NCI-H2196 (cell line): ENCODE measurements around the gene TLL2.

Experiments used
- DNase-seq: peaks from one replicate; lab custom pipeline; 2025; ENCODE audit not compliant: unreplicated experiment; lab: John Stamatoyannopoulos, UW

Gene TLL2

DNA sequence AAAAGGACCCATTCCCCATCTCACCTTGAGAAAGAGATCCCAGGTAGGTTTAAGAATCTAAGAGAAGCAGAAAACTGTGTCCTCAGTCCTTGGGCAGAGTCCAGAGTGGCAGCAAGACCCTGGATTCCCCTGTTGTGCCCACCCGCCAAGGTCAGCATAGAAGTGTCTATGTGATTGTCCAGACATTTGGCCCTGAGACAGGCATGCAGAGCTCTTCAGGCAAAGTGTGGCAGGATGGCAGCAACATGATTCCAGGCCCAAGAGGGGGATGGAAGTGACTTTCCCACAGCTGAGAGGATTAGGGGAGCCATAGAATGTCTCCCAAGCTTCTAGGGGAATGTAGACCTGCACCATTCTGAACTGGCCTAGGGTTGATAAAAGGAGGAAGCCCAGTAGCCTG is 115.8 kb downstream of the TLL2 start:
- DNase-seq = no peak

- peak; percentile 21 for DNase-seq
These were observed 117.5 kb downstream of the TLL2 start for GRCh38 chr10:96395931-96396877.

DNA sequence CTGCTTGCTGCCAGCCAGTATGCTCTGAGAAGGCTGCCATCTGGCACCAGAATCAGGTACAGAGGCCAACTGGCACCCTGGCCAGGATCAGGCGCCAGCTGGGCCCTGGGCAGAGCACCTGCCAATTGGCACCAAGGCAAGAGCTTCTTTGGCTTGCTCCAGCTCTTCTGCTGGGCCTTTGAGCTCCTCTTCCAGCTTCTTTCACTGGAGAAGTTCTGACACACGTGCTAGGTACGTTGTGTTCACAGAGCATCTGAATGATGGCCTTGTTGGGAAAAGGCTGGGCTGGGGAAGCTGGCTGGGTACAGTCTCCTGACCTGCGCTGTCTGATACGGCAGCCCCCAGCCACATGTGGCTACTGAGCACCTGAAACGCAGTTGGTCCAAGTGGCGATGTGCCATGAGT is 123.3 kb downstream of the TLL2 start:
- peak; percentile 71 for DNase-seq

DNA sequence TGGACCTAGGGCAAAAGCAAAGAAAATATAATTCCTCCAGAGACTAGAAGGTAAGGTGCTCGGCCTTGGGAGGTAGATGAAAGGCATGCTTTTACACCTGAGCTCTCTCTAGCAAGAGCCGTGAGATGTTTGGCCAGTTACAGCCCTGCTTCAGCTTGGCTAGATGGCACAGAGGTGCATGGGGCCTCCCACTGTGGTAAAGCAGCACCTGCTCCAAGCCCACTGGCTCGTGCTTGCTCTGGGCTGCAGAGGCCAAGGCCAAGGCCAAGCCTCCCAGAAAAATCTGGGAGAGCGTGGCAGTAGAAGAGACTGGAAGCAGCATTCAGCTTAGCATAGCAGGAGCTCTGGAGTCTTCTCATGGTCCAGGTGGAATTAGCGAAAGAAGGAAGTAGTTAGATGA is 123.9 kb downstream of the TLL2 start:
- peak; percentile 3 for DNase-seq

- no peak for DNase-seq
These were observed 126.1 kb downstream of the TLL2 start for GRCh38 chr10:96387601-96388000.

DNA sequence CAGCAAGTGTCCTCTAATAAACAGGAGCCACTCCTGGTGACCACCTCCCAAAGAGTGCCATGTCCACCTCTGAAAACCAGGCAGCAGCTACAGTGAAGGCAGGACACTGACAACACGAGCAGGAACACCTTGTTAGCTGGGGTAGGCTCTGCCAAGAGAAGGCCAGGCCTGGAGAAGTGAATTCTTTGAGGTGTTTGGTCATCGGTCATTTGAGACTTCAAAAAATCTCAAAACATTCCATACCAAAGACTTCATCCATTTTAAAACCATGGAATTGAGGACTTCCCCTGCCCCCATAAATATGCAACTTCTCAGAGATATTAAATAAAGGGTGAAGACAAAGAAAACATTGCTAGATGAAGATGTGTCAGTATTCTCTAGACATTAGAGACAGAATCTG is 126.6 kb downstream of the TLL2 start:
- DNase-seq = no peak

GRCh38 chr10:96384506-96384905 is 129.2 kb downstream of the TLL2 start:
- no peak for DNase-seq

DNA sequence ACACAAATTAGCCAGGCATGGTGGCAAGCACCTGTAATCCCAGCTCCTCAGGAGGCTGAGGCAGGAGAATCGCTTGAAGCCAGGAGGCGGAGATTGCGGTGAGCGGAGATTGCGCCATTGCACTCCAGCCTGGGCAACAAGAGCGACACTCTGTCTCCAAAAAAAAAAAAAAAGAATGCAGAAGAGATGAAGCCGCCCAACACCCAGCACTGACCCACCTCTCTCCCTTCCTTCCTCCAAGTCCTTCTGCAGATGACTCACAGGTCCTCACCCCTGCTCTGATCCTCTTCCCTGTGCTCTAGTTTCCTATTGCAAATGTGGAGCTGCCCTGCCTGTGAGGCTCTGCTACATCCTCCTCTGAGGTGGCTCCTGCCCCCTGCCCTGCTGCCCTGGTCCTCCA is 132.9 kb downstream of the TLL2 start:
- DNase-seq = no peak

GRCh38 chr10:96379758-96380157 is 134.0 kb downstream of the TLL2 start:
- no peak for DNase-seq

DNA sequence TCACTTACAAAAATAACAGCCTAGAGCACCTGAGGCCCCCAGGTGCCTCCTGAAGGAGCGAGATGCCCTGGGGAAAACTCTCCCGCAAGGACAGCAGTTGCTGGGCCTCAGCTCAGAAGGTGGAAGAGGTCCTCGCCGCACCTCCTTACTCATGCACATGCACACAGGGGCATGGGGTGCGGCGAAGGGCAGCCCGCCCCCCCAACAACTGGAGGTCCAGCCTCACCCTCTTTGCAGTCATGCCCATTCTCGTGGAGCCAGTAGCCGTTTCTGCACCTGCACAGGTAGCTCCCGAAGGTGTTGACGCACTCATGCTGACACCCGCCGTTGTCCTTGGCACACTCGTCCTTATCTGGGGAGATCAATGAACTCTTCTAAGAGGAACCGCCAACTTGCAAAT is 135.0 kb downstream of the TLL2 start:
- DNase-seq = no peak

- no peak for DNase-seq
These were observed 135.9 kb downstream of the TLL2 start for GRCh38 chr10:96377816-96378294.

- DNase-seq = no peak
These were observed 137.2 kb downstream of the TLL2 start for GRCh38 chr10:96376483-96376882.

- DNase-seq = peak; percentile 77
These were observed 138.5 kb downstream of the TLL2 start for GRCh38 chr10:96374985-96375830.

DNA sequence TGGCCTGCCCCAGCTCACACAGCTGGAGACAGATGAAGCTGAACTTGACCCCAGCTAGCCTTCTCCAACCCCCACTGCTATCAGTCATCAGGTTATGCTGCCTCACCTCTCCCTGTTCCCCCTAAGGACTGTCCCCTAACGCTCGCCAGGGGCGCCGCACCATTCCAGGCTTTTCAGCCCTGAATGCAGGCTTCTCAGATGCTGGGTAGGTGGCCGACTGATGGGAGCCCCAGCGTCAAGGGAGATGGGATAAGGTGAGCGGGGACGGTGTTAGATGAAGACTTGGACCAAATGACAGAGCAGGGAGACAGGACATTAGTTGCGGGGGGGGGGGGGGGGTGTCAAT is 139.1 kb downstream of the TLL2 start:
- DNase-seq = no peak

- no peak for DNase-seq
These were observed 139.7 kb downstream of the TLL2 start for GRCh38 chr10:96374004-96374403.

GRCh38 chr10:96371356-96371755 is 142.4 kb downstream of the TLL2 start:
- no peak for DNase-seq

GRCh38 chr10:96370584-96371157 is 143.1 kb downstream of the TLL2 start:
- peak; percentile 43 for DNase-seq

GRCh38 chr10:96369890-96370583 is 143.7 kb downstream of the TLL2 start:
- DNase-seq = no peak

DNA sequence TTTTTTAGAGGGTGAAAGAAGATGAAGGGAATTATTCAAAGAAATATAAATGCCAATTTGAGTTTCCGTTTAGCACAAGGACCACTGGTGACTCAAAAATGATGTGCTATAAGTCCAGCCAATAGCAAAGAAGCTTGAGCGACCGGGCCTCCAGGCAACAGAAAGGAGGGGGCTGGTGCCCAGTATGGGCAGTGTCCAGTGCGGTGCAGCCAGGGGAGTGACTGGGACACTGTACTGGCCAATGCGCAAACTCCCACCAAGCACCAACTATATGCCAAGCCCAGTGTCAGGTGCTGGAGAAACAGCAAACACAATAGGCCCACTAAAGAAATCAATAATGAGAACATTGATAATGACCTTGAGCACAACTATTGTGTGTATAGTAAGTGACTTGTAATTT is 144.8 kb downstream of the TLL2 start:
- no peak for DNase-seq

GRCh38 chr10:96367470-96367869 is 146.3 kb downstream of the TLL2 start:
- DNase-seq = no peak

GRCh38 chr10:96366508-96366907 is 147.2 kb downstream of the TLL2 start:
- no peak for DNase-seq
